Stimulated activated CD8-positive, alpha-beta memory T cell treated with anti-CD3 and anti-CD28 coated beads, Interleukin-15, amount 100 ng/mL, for 4 hours (primary cell): Measurements from ENCODE around the gene PIP5K1B.

Source experiments
- DNase-seq, 2 donors: peaks; one replicate each; pipeline ENCODE4 v3.0.0-alpha.2; 2020; ENCODE audit warnings: low read depth in 2 of 2

PIP5K1B gene

GRCh38 chr9:68852941-68853340 lies 147.9 kb downstream of the PIP5K1B start:
- DNase-seq = no peak

DNA sequence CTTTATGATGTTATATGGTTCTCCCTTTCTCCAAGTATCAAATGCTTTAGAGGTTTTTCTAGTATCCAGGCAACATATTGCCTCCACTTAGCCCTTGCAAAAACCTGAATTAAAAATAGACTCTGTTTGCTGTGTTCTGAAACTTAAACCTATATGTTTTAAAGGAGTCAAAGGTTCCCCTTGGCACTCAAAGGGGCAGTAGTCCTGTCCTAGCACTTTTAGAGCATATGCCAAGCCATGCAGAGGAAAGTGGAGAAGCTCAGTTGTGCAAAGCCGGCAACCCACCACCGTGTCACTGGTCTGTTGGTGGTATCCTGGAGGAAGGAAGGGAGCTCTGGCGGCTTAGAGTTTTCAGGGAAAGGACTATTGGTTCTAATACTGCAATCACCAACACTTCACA lies 154.3 kb downstream of the PIP5K1B start:
- DNase-seq = no peak

GRCh38 chr9:68860419-68860818 lies 155.4 kb downstream of the PIP5K1B start:
- DNase-seq = no peak

DNA sequence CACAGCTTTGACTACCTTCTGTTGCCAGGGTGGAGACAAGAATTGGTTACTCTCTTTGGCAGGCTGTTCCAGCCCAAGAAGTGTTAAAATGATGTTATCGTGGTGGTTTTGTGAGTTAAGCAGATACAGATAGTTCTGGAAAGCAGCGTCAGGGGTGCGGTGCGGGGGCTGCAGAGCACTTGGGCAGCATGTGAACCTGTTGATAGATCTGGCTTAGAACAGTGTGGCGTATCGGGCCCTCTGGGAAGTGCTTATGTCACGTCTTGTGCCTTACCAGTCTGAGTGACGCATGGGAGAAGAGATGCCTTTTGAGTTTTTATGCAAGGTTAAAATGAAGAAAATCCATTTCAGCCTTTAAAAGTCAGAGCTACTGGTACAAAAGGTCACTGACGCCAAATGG lies 156.4 kb downstream of the PIP5K1B start:
- no peak for DNase-seq

DNA sequence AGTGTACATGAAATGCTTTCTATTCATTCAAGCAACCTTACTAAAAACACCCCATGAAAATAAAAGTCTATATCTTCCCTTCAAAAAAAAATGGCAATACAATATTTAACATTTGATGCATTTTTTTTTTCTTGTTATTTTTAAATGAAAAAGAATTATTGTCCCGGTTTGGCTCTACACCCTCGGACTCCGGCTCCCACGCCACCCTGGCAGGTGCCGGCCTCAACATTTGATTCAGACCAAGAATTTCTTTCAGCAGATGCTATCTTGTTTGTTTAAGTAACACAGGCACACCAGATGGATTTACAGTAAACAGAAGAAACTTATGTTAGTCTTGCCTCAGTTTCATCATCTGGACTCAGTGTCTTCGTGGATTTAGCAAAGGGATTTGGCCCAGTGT lies 162.0 kb downstream of the PIP5K1B start:
- no peak for DNase-seq

DNA sequence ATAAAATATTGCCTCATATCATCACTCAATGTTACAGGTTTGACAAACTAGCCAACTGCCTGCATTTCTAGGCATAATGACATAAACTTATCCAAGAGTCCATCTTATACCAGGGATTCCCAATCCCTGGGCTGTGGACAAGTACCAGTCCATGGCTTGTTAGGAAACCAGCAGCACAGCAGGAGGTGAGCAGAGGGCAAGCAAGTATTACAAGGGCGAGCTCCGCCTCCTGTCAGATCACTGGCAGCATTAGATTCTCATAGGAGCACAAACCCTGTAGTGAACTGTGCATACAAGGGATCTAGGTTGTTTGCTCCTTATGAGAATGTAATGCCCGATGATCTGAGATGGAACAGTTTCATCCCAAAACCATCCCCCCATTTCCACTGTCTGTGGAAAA lies 164.0 kb downstream of the PIP5K1B start:
- DNase-seq = no peak

- DNase-seq = no peak
These were observed 165.0 kb downstream of the PIP5K1B start for GRCh38 chr9:68870086-68870485.

DNA sequence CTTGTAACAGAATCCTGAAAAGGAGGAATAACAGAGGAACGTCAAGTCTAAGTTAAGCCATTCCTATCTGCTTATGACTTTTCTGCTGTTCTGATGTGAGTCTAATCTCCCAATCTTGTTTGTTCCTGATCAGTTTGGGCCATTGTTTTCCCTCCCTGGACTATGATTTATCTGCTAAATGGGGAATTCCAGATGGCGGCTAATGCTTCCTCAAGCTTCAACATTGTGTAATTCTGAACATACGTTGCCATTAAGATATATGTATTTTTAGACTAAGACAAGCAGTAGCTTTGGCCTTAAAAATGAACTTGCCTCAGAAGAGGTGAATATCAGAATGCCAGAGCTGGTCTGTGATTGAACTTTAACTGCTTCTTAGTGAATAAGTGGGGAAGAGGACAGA lies 166.2 kb downstream of the PIP5K1B start:
- no peak for DNase-seq

DNA sequence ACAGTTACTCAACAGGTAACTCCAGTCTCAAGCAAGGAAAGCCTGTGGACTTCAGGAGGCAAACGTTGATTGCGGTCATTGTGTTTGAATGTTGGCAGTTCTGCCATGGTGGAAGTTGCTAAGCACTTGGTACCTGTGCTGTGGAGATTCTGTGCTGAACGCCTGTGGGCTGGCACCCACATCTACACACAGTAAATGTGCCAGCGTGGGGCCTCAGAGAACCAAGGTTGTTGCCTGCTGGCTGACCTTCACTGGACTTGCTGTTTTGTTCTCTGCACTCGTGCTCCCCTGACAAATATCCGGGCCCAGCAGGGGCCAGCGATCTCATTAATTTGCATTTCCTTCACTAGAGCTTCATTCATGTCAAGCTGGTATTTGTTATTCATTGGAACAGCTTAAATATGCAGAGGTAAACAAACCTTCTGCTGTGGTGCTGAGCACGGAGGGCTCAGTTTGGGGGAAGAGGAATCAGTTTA lies 167.0 kb downstream of the PIP5K1B start:
- DNase-seq = no peak

- DNase-seq = no peak
These were observed 168.1 kb downstream of the PIP5K1B start for GRCh38 chr9:68873179-68873578.

DNA sequence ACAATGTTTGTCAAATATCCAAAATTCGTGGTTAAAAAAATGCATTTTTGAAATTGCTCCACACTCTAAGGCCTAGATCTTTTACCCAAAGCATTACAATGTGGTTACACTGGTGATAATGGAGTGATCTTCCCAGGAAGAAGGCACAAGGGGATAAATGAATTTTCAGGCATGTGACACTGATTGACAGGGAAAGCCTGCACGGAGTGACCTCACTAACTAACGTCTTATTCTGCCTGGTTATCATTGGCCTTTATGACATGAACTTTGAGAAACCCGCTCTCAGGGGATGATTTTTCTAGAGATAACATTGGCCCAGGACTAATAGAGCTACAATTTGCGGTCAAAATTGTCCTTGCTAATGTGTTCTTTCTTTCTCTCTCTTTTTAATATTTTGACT lies 171.2 kb downstream of the PIP5K1B start:
- no peak for DNase-seq

DNA sequence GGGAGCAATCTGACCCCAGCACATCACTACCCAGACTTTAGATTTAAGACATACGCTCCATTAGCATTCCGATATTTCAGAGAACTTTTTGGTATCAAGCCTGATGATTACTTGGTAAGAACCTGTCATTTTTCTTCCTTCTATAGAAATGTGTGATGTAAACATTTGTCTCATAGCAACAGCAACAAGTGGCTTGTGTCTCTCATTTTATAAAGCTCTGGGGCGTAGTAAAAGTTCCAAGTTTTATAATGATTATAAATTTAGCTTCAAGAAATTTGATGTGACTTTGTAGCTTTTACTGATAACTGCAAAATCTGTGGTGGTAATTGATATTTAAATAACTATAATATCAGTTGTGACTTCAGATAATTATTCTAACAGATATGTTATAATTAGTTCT lies 171.6 kb downstream of the PIP5K1B start:
- DNase-seq = no peak

GRCh38 chr9:68877219-68877618 lies 172.2 kb downstream of the PIP5K1B start:
- no peak for DNase-seq

- no peak for DNase-seq
These were observed 173.4 kb downstream of the PIP5K1B start for GRCh38 chr9:68878450-68878849.

DNA sequence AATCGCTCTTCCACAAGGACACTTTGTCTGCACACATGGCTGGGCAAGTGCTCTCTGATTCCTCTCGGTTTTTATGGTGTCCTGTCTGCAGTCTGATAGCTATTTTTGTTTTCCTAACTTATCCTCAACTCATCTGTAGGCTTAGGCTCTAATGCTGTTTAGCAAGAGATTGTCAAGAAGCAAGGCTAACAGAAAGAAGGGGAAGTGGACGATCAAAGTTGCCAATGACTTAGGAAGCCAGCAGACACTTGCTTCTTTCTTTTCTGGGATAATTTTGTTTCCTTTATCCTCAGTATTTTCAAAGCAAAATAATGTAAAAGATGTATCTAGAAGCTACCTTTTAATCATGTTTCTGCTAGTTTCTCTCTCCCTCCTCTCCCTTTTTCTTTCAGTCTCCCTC lies 178.2 kb downstream of the PIP5K1B start:
- DNase-seq = no peak

DNA sequence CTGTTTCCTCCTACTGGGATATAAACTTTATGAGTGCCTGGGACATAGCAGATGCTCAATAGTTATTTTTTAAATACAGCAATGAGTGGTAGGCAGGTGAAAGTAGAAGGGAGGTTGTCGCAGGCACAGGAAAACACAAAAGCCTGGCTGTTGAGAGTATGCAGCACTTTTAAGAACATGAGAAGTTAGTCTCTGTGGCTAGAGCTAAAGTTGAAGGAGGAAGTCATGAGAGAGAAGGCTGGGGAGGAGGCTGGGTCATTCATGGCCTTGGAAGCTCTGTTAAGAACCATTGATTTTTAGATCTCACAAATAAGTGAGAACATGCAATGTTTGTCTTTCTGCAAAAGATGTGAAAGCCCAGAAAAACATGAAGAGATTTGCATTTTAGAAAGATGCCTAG lies 182.2 kb downstream of the PIP5K1B start:
- DNase-seq = no peak

DNA sequence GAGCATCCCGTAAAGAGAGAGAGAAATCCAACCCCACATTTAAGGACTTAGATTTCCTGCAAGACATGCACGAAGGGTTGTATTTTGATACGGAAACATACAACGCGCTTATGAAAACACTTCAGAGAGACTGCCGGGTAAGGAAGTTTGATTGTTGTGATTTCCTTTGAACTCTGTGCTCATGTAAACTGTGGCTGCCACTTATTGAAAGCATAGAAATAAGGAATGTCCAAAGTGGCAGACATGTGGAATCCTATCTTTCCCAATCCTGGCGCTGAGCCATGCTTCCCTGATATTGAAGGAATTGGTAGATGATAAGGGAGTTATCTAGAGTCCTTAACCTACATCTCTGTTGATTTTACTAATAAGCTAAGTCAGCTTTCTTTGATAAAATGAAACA lies 189.5 kb downstream of the PIP5K1B start:
- DNase-seq = no peak

- DNase-seq = no peak
These were observed 190.9 kb downstream of the PIP5K1B start for GRCh38 chr9:68895741-68896478.

DNA sequence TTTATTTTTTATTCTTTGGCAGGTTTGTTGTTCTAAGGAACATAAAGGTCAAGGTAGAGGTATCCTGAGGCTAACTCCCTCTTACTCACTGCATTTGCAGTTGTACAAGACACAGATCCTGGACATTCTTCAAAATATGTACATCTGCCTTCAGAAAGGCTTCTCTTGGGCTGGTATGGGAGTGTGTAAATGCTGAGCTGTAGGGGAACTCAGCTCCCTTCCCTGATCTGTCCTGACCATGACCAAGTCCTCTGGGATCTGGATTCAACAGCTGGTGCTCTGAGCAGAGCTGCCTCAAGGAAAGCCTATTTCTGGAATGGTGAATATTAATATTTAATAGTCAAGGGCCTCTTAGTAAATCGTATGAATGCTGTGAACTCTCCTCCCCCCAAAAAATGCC lies 191.4 kb downstream of the PIP5K1B start:
- no peak for DNase-seq

DNA sequence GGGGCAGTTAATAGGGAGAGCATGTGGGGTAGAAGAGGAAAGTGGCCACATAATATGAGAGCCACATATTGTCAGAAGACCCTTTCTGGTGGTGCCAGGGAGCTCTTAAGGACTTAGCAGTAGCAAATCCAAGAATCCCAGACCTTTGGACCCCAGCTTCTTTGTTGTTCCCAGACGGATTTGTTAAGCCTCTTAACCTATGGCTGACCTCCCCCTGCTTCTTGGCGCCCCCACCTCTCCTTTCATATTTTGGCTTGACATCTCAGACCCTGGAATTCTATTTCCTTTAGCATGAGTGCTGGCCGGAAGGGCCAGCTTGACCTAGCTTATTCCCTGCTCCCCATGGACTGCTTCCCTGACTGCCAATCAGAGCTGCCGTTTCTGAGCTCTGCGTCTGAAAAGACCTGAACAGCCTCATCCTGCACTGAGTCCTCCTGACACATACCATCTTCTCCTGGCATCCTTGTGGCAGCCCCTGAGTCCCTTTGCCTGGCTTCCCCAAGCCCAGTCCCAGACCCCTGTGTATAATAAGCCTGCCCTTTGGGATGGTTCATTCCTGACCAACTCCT lies 192.6 kb downstream of the PIP5K1B start:
- DNase-seq = no peak

DNA sequence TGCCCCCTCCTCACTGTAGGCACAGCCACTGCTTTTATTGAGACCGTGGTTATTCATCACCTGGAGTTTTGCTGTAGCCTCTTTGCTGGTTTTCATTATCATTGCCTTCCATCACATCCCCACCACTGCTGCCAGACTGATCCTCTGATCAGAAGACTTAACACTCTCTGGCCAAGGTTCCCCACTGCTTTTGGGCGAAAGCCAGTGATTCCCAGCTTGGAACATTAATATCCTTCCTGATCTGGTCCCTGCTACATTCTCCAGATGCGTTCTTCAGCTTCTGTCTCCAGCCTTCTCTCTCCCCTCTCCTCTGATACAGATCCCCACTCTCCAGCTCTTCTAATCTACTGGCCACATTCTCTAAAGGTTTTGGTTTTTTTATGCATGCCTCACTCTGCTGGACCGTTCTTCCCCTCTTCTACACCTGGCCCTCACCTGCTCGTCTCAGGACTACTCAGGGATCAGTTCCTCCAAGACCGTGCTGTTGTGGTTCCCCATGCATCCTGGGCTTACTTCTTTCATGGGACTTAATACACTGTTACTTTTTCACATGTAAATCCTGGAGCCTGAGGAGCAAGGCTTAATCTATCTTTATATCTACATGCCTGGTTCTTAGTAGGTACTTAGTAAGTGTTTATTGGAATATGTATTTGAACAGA lies 193.9 kb downstream of the PIP5K1B start:
- DNase-seq = no peak

- DNase-seq = no peak
These were observed 199.4 kb downstream of the PIP5K1B start for GRCh38 chr9:68904454-68904853.

GRCh38 chr9:68905129-68905528 lies 200.1 kb downstream of the PIP5K1B start:
- DNase-seq = no peak
